GM04504 (cell line): ENCODE results near the gene BHLHA15.

Source experiments
- DNase-seq: peaks from one replicate; pipeline ENCODE4 v3.0.0-alpha.2; 2012; ENCODE audit warnings: low read depth

Gene BHLHA15

DNA sequence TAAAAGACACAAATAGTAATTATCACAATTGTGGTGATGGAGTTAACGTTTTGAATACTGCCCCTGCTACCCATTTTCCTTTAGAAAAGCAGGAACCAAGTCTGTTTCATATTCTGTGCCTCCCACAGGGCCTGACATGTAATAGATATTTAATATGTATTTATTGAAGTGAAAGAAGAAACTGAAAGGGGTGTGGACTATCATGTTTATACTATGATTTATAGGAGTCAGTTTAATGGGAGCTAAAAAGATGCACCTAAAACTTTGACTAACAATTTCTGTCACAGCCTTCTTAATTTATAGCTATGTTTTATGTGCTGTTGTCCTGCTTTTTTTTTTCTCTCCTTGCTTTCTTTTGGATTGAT is 24.1 kb upstream of the BHLHA15 start:
- no peak for DNase-seq

DNA sequence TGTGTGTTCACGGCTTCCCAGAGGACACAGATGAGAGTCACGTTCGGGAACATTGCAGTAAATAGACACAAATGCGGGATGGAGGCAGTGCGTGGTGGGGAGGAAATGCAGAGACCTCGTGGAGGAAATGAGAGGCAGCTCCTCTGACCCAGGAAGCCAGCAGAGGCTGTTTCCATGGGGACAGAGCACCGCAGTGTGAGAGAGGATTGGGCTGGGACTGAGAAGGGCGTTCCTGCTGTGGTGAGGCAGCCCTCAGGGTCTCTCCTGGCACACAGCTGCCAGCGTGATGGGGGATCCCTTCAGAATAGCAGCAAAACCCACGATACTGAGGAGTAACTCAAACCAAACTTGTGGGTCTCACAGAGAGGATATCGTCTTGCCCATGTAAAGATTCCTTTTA is 21.7 kb upstream of the BHLHA15 start:
- DNase-seq: no peak

DNA sequence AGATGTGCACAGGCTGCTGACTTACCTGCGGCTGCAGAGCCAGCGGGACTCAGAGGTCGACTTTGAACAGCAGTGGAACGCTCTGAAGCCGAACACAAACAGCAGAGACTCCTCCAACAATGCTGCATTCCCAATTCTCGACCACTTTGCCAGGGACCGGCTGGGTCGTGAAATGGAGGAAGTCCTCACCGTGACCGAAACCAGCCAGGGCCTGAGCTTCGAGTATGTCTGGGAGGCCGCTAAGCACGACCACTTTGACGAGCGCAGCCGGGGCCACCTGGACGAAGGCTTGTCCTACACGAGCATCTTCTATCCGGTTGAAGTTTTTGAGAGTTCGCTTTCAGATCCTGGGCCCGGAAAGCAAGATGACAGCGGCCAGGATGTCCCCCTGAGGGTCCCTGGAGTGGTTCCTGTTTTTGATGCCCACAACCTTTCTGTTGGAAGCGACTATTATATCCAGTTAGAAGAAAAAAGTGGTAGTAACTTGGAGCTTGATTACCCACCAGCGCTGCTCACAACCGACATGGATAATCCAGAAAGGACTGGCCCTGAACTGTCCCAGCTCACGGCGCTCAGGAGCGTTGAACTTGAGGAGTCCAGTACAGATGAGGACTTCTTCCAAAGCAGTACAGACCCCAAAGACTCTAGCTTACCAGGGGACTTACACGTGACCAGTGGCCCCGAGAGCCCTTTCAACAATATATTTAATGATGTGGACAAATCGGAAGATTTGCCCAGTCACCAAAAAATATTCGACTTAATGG is 19.4 kb upstream of the BHLHA15 start:
- DNase-seq: no peak

DNA sequence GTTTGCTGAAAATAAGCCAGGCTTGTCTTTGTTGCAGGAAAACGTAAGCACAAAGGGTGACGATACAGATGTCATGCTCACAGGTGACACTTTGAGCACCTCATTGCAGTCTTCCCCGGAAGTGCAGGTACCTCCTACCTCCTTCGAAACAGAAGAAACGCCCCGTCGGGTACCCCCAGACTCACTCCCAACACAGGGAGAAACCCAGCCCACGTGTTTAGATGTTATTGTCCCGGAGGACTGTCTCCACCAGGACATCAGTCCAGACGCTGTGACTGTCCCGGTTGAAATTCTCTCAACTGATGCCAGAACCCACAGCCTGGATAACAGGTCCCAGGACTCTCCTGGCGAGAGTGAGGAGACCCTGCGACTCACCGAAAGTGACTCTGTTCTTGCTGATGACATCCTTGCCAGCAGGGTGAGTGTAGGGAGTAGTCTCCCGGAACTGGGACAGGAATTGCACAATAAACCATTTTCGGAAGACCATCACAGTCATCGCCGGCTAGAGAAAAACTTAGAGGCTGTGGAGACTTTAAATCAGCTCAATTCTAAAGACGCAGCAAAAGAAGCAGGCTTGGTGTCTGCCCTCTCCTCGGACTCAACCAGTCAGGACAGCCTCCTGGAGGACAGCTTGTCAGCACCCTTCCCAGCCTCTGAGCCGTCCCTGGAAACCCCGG is 18.3 kb upstream of the BHLHA15 start:
- no peak for DNase-seq

DNA sequence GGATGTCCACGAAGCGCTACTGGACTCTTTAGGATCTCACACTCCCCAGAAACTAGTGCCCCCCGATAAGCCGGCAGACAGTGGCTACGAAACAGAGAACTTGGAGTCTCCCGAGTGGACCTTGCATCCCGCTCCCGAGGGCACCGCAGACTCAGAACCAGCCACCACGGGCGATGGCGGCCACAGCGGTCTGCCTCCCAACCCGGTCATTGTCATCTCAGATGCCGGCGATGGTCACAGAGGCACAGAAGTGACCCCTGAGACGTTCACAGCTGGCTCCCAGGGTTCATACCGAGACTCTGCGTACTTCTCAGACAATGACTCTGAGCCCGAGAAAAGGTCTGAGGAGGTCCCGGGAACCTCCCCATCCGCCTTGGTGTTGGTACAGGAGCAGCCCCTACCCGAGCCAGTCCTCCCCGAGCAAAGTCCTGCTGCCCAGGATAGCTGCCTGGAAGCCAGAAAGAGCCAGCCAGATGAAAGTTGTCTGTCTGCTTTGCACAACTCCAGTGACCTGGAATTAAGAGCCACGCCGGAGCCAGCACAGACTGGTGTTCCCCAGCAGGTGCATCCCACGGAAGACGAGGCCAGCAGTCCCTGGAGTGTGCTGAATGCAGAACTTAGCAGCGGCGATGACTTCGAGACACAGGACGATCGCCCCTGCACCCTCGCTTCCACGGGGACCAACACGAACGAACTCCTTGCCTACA is 17.6 kb upstream of the BHLHA15 start:
- DNase-seq: no peak

DNA sequence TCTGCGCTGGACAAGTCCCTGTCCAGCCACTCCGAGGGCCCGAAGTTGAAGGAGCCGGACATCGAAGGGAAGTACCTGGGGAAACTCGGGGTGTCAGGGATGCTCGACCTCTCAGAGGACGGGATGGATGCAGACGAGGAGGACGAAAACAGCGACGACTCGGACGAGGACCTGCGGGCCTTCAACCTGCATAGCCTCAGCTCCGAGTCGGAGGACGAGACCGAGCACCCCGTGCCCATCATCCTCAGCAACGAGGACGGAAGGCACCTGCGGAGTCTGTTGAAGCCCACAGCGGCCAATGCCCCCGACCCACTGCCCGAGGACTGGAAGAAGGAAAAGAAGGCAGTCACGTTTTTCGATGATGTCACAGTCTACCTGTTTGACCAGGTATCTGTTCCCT is 17.1 kb upstream of the BHLHA15 start:
- DNase-seq: no peak

DNA sequence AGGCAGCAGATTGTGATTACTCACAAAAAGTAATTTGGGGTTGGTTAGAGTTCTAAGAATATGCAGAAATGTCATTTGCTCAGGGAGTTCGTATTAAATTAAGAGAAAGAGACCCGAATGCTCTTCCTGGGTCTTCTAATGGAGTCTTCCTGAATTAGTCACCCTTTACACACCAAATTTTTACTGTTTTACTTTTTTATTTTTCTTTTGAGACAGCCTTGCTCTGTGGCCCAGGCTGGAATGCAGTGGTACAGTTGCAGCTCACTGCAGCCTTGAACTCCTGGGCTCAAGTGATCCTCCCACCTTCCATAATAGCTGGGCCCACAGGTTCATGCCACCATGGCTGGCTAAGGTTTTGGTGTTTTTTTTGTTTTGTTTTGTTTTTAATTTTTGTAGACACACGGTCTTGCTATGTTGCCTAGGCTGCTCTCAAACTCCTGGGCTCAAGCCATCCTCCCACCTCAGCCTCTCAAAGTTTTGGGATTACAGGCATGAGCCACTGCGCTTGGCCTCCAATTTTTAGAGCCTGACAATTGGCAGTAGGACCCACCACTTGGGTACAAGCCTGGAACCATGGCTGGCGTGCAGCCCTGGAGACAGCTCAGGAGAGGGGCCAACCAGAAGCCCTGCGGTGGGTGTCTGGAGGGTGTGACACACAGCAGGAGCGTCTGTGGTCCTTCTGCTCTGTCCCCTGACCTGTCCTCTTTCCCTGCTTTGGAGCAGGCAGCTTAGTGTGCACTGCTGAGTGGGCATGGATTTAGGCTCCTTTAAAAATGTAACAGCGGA is 16.4 kb upstream of the BHLHA15 start:
- DNase-seq: no peak

DNA sequence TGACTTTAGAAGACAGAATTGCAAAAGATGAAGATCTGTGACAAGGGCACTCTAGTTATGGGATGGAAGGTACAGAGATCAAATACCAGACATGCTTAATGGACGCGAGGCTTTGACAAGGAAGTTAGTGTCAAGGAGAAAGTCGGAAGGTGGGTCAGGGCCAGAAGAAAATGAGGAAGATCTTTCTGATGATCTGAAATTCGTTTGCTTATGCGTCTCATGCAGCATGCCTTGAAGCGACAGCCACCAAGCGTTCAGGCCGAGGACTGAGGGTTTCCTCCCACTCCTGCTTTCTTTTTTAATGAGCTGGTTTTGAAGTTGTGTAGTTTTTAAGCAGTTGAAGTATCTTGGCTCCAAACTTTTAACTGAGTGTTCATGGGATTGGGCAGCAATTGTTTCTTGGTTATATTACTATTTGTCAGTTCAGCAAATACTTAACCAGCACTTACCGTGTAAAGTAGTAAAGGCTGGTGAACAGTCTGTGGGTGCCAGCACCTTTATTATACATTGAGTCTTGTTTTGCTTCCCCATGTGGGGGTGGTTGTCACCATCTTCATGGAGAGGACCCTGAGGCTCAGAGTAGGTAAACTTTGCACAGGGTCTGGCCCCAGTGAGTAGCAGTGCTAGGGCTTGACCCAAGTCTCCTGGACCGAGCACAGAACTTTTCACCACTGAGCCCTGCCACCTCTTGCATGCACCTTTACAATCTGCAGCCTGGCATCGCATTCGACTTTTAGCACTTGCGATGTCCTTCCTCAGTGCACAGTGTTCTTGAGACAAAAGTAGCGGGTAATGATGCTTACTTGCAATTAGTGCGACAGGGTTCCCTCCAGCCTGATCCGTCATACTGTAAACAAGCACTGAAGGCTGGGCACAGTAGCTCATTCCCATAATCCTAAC is 14.3 kb upstream of the BHLHA15 start:
- DNase-seq: no peak

DNA sequence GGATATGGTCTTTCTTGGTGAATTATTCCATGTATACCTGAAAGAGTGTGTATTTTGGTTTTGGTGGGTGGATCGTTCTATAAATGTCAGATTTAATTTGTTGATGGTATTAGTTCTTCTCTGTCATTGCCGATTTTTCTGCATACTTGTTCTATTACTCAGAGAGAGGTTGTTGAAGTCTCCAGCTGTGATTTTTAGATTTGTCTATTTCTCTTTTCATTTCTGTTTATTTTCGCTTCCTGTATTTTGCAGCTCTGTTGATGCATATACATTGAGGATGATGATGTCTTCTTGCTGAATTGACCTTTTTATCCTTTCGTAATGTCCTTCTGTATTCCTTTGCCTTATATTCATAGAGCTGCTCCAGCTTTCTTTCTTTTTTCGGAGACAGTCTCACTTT is 12.1 kb upstream of the BHLHA15 start:
- no peak for DNase-seq

DNA sequence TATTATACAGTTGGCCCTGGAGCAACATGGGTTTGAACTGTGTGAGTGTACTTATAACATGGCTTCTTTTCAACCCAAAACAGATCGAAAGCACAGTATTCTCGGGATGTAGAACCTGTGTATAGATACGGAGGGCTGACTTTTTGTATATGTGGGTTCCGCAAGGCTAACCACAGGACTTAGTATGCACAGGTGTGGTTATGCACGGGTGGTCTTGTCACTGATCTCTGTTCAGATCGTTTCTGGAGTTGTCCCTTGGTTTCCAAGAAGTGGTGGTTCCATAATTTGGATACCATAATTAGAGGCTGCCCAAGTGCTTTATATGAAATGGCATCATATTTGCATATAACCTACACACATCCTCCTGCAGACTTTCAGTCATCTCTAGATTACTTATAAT is 10.9 kb upstream of the BHLHA15 start:
- no peak for DNase-seq

DNA sequence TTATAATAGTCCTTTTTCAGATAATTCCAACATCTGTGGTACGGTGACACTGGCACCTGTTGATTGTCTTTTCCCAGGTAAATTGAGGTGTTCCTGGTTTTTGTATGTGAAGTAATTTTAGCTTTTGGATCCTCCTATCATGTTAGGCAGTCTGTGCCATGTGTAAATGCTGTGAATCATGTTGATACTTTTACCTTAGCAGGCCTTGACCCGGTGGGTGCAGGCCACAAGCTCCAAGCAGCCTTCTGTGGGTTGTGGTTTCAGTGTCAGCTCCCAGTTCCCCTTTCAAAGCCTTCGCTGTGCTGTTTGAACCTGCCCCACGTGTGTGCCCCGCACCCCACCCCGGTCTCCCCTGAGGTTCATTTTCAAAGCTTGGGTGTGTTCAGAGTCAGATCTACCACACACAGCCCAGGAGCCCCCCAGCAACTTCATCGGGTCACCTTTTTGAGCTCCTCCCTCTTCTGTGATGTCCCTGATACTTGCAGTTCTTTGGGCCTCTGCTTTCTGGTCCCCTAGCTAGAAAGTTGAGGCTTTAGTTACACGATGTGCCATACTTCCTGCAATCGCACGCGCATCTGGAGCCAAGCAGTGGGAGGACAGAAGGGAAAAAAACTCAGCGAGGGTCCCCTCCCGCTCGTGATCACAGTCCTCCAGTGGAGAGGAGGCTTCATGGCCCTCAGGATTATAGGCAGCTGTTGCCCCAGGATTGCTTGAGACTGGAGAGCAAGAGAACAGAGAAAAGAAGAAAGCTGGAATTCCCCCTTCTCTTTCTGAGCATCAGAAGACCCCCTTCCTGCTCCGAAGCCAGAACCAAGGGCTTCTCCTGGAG is 8.7 kb upstream of the BHLHA15 start:
- no peak for DNase-seq

DNA sequence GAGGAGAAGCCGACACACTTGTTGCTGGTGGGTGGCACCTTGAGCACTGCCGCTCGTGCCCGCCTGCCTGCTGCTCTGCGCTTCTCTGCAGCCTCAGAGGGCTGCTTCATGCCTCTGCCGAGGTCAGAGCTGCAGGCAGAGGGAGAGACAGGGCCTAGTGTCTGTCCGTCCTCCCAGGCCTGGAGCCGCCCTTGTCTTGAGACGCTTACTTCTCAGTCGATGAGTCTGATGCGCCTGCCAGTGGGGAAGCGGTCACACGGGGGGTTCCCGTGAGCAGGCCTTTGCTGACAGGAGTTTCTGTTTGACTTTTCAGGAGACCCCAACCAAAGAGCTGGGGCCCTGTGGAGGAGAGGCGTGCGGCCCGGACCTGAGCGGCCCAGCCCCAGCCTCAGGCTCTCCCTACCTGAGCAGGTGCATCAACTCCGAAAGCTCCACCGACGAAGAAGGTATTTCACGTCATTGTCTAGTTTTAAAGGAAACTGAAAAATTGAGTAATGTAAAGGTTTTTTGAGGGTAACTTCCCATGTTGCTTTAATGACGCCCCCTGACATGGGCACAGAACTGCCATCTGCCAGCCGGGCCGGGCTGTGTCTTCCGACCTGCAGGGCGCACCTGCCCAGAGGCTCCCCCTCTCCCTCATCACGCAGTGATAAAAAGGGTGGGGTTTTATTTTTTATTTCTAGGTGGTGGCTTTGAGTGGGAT is 7.8 kb upstream of the BHLHA15 start:
- DNase-seq: no peak

DNA sequence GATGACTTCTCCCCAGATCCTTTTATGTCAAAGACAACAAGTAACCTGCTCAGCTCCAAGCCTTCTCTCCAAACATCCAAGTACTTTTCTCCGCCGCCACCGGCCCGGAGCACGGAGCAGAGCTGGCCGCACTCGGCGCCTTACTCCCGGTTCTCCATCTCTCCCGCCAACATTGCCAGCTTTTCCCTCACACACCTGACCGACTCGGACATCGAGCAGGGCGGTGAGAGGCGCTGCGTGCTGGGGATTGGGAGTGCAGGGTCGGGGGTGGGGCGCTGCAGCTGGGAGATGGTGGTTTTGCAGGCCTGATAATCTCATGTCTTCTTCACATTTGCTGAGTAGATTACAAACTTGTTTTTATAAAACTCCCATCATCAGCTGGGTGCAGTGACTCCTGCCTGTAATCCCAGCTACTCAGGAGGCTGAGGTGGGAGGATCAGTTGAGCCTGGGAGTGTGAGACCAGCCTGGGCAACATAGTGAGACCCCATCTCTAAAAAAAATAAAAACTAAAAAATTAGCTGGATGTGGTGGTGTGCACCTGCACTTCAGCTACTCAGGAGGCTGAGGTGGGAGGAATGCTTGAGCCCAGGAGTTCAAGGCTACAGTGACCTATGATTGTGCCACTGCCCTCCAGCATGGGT is 7.2 kb upstream of the BHLHA15 start:
- DNase-seq: no peak

DNA sequence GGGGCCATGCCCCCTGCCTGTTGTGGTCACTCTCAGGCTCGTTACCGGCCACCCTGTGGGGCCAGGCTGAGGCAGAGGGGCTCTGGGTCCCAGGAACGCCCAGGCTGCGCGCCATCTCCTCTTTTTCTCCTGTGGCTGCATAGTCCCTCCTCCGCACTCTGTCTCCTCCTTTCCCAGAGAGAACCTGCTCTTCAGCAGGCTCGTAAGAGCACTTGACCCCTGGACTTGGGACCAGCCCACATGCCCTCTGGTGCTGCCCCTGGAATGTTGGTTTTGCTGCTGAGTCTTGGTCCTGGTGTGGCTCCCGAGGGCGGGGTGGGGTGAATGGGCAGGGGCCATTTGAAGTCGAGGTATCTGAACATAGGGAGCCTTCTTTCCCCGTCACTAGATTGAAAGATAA is 6.6 kb upstream of the BHLHA15 start:
- DNase-seq: no peak

DNA sequence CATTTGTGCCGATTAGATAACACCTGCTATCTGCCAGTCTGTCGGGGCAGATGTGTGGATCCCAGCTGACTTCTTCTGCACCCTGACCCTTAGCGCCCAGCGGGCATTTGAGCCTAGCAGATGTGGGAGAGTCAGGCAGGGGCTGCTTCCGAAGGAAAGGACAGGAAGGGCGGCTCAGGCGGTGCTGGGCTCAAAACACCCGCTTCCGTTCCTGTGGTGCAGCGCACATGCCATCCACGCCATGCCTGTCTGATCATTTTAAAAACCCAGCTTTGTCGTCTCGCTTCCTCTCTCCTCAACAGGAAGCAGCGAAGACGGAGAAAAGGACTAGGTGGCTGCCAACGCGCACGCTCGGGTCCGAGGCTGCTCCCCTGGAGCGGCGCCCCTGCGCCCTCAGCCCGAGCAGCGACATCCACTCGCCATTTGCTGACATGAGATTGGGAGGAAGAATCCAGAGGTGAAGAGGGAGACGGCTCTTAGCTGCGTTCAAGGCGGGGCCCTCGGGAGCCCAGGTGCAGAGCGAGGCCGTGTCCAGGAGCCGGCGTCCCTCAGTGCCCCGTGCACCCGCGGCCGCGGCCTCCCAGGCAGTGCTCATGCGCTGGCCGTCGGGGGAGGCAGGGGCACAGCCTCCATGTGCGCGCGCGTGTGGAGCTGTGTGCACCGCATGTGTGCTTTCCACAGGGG is 5.9 kb upstream of the BHLHA15 start:
- no peak for DNase-seq

DNA sequence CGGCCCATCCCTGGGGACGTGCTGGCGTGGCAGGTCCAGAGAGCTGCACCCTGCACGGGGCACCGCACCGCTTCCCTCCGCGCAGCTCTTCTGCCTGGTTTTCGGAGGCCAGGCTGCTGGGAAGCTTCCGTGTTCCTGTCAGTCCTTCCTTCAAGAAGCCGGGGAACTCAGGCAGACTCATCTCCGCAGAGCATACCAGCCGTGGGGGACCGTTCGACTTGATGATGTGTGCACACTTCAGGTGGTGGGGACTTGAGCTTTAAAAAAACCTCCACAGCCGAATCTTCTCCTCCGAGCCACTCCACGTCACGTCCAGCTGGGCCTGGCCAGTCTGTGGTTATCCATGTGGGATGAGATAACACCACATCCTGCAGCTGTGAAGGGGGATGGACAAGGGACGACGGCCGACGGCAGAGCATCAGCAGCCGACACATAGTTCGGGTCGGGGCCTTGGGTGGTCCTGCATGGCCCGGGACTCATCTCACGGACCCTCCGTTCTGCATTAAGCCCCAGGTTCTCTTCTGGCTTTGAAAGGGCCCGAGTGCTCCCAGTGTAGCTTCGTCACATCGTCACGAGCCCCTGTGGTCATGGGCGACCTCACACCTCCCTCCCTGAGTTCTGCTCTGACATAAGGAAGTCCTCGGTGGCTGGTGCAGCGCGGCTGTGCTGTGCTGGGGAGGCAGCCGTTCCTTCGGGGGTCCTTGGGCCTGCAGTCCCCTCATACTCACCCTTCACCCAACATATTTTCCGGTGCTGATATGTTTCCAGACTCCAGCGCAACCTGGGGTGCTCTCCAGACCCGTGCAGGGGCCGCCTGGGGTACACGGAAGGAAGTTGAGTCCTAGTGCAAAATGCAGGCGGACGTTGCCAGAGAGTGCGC is 4.5 kb upstream of the BHLHA15 start:
- no peak for DNase-seq

DNA sequence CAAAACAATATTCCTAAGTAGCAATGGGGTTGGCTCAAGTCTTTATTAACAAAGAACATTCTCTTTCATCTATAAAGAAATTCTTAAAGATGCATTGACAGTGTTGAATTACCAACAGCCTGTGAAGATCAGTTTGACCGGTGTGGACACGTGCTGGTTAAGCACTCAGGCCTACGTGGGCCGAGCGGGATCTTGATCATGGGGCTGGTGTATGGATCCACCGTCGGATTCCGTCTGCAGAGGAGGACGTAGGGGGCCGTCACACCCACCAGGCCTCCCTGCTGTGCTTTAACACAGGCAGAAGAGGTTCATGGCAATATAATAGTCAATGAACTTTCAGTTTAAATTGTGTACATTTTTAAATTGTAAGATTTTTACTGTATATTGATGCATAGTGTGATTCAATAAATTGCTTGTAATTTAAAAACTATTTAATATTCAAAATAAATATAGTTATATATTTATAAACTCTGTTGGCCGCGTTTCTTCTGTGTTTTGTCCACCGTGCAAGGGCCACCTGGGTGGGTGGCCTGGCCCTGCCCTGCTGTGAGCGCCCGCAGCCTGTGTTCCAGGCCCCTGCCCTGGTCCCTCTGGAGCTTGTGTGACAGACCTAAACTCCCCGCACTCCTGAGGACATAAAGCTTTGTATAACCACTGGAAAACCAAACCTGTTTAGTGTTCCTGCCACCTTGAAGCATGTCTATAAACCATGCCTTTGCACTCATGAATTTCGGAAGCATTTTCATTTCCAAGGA is 1.9 kb upstream of the BHLHA15 start:
- no peak for DNase-seq
